NT2/D1 (cell line): ENCODE results near the gene DPY19L3.

Source experiments
- DNase-seq: peaks from one replicate; pipeline ENCODE4 v3.0.0-alpha.2; 2011; ENCODE audit warnings: low read depth, low spot score
- H3K27me3 ChIP-seq: 2 replicates; pipeline ENCODE4 v1.6.0; 2011; ENCODE audit warnings: mild to moderate bottlenecking; ENCODE audit not compliant: insufficient read length, insufficient read depth
- H3K36me3 ChIP-seq: 2 replicates; pipeline ENCODE4 v1.6.1; 2011; ENCODE audit warnings: mild to moderate bottlenecking, low read length, mixed read lengths; ENCODE audit not compliant: insufficient read depth, insufficient read length
- H3K4me1 ChIP-seq: 2 replicates; pipeline ENCODE4 v1.5.1; 2011; ENCODE audit not compliant: insufficient read depth, insufficient read length
- H3K4me3 ChIP-seq: 2 replicates; pipeline ENCODE4 v1.5.1; 2011; ENCODE audit warnings: low read depth; ENCODE audit not compliant: insufficient read length
- H3K9ac ChIP-seq: 2 replicates; pipeline ENCODE4 v1.6.0; 2011; ENCODE audit warnings: low read depth; ENCODE audit not compliant: insufficient read length
- H3K9me3 ChIP-seq: 2 replicates; pipeline ENCODE4 v1.5.1; 2011; ENCODE audit warnings: mild to moderate bottlenecking, low read length; ENCODE audit not compliant: insufficient read depth
- SUZ12 ChIP-seq: IDR thresholded peaks from 2 replicates; pipeline ENCODE4 v1.6.1; 2011; ENCODE audit not compliant: insufficient read length, insufficient read depth; ENCODE audit errors: extremely low read depth
- YY1 ChIP-seq: IDR thresholded peaks from 2 replicates; pipeline ENCODE4 v1.6.1; 2011; ENCODE audit not compliant: insufficient read length, insufficient read depth
- ZNF274 ChIP-seq: IDR thresholded peaks from 2 replicates; pipeline ENCODE4 v1.6.1; 2011; ENCODE audit warnings: mild to moderate bottlenecking, low read depth, low read length

DPY19L3 gene

GRCh38 chr19:32380269-32380668, 25.3 kb upstream of the DPY19L3 start:
- TF ChIP-seq SUZ12 (no peak), ZNF274 (no peak), YY1 (no peak)
- no peak for DNase-seq
- Histone ChIP-seq H3K9me3 (no peaks in the 10 kb centered on the region; the same call in 1 of the 2 replicates), H3K9ac (no peak overlapping the region), H3K4me1 (no peaks in the 10 kb centered on the region), H3K36me3 (peaks cover 75% of the 10 kb centered on the region), H3K27me3 (no peaks in the 10 kb centered on the region), H3K4me3 (no peak overlapping the region)

GRCh38 chr19:32387701-32388392, 17.7 kb upstream of the DPY19L3 start:
- Histone ChIP-seq H3K4me1 (no peaks in the 10 kb centered on the region), H3K27me3 (no peaks in the 10 kb centered on the region), H3K36me3 (peaks cover 36% of the 10 kb centered on the region), H3K9ac (no peak overlapping the region), H3K4me3 (no peak overlapping the region), H3K9me3 (no peaks in the 10 kb centered on the region)
- TF ChIP-seq SUZ12 (no peak), YY1 (no peak), ZNF274 (no peak)
- no peak for DNase-seq

- no peaks in the 10 kb centered on the region for H3K9me3 ChIP-seq
- no peaks in the 10 kb centered on the region for H3K4me1 ChIP-seq
- TF ChIP-seq ZNF274, result no peak
- no peak for TF ChIP-seq SUZ12
- TF ChIP-seq YY1, result no peak
- DNase-seq, result no peak
- H3K9ac ChIP-seq, result no peak overlapping the region
- no peaks in the 10 kb centered on the region for H3K27me3 ChIP-seq
- H3K36me3 ChIP-seq, result peaks cover 30% of the 10 kb centered on the region
- no peak overlapping the region for H3K4me3 ChIP-seq
Observed at GRCh38 chr19:32388393-32388855, 17.1 kb upstream of the DPY19L3 start.

- H3K9me3 ChIP-seq, result no peaks in the 10 kb centered on the region
- no peak overlapping the region for H3K9ac ChIP-seq
- H3K27me3 ChIP-seq, result no peaks in the 10 kb centered on the region
- peaks cover 10% of the 10 kb centered on the region for H3K36me3 ChIP-seq
- TF ChIP-seq SUZ12 (no peak), YY1 (no peak), ZNF274 (no peak)
- no peak for DNase-seq
- no peaks in the 10 kb centered on the region for H3K4me1 ChIP-seq
- no peak overlapping the region for H3K4me3 ChIP-seq
Observed at GRCh38 chr19:32392901-32393300, 12.7 kb upstream of the DPY19L3 start.

GRCh38 chr19:32396046-32396652, 9.4 kb upstream of the DPY19L3 start:
- no peaks in the 10 kb centered on the region for H3K27me3 ChIP-seq
- TF ChIP-seq ZNF274 (no peak), YY1 (no peak), SUZ12 (no peak)
- H3K36me3 ChIP-seq, result peaks cover 12% of the 10 kb centered on the region
- no peak overlapping the region for H3K9ac ChIP-seq
- no peak for DNase-seq
- no peaks in the 10 kb centered on the region for H3K9me3 ChIP-seq
- H3K4me3 ChIP-seq, result no peak overlapping the region
- H3K4me1 ChIP-seq, result no peaks in the 10 kb centered on the region

GRCh38 chr19:32397671-32398101, 7.9 kb upstream of the DPY19L3 start:
- H3K9me3 ChIP-seq, result no peaks in the 10 kb centered on the region
- H3K27me3 ChIP-seq, result no peaks in the 10 kb centered on the region
- H3K36me3 ChIP-seq, result peaks cover 12% of the 10 kb centered on the region
- no peak overlapping the region for H3K4me3 ChIP-seq
- no peak overlapping the region for H3K9ac ChIP-seq
- no peak for DNase-seq
- TF ChIP-seq YY1 (no peak), ZNF274 (no peak), SUZ12 (no peak)
- H3K4me1 ChIP-seq, result no peaks in the 10 kb centered on the region

GRCh38 chr19:32401992-32402391, 3.6 kb upstream of the DPY19L3 start:
- Histone ChIP-seq H3K36me3 (peaks cover 3% of the 10 kb centered on the region), H3K9ac (no peak overlapping the region), H3K9me3 (no peaks in the 10 kb centered on the region), H3K4me1 (no peaks in the 10 kb centered on the region), H3K4me3 (no peak overlapping the region), H3K27me3 (no peaks in the 10 kb centered on the region)
- no peak for DNase-seq
- no peak for TF ChIP-seq YY1
- TF ChIP-seq ZNF274, result no peak
- no peak for TF ChIP-seq SUZ12
